Femur (tissue), 1 donor: Measurements from ENCODE around the gene DSCAML1.

Experiments
- DNase-seq: peaks from one replicate; pipeline ENCODE4 v3.0.0-alpha.2; 2017

Gene DSCAML1

DNA sequence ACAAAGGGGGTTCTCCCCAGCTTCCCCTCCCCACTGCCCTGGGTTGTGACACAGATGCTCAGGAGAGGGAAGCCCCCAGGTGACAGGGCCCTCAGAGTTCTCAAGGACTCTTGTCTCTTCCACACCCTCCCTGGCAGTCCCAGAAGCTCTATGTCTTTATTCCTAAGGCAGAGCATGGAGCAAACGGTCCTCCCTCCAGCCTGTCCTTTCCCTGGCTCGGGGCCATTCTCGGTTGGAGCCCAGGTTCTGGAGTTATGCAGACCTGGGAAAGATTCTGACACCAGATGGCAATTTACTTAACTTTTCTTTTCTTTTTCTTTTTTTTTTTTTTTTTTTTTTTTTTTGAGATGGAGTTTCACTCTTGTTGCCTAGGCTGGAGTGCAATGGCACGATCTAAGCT is 282.8 kb downstream of the DSCAML1 start:
- no peak for DNase-seq

DNA sequence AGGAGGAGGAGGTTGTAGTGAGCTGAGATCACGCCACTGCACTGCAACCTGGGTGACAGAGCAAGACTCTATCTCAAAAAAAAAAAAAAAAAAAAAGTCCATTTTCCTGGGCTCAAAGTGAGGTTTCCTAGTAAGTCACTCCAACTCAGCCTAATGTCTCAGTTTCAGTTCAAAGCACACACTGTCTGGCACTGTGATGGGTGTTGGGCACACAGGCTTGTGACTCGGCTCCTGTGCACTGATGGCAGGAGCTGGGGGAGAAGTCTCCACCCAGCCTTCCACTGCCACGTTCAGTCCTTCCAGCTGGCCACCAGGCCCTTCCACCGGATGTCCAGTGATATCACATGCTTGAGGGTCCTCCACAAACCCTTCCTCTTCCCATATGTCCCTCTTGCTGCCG is 283.4 kb downstream of the DSCAML1 start:
- DNase-seq: no peak

DNA sequence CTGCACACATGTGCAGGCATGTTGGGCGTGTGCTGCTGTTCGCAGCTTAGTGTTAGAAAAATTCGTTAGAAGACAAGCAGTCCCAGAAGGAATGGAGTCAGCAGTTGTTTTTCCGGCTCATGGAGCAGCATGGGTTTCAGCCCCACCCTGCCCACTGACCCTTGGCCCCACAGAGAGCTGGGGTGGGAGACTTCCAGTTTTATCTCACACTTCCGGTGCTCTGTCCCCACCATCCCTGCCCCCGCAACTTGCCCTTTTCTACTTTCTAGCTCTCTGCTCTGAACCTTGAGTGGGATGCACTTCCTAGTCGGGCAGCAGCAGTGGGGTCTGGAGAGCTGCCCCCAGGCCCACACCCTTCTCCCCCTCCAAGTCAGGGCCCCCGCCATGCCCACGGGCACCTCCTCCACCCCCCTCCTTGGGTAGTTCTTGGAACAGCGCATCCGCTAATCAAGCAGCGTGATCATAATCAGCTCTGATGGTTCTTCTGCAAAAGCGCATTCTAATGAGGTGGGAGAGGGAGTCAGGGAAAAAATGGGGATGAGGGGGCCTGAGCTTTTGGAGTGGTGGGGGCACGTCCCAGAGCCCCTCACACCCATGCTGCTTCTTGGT is 285.0 kb downstream of the DSCAML1 start:
- DNase-seq: no peak

DNA sequence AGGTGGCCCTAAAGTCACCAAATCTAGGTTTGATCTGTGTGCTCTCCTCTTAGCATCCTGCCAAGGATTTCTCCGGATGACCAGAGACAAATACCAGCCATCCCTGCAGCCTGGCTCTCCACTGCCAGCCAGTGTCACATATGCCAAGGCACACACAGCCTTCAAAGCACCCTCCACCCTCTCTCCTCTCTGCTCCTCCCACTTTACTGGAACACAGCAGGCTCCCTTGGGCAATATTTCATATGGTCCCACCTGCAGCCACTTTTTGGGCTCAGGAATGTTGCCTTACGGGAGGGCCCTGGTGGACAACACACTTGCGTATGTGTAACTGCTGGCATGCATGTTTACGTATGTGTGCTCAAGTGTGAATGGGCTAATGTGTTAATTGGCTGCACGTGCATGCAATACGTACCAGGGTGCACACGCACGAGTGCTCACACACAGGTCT is 285.5 kb downstream of the DSCAML1 start:
- DNase-seq: no peak

DNA sequence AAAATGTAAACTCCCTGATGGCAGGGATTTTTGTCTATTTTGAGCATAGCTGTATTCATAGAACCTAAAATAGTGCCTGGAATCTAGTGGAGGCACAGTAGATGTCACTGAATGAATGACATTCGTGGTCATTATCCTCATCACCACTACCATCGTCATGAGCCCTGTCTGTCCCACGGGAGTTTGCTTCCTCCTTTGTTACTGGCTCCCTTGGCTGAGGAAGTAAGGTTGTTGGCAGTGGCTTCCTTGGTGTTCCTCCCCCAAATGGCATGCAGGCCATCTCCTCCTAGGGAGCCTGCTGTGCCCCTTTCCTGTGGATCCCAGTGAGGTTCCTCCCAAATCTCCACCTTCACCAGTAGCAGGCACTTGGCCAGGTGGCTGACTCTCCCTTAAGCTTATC is 286.4 kb downstream of the DSCAML1 start:
- DNase-seq: no peak

DNA sequence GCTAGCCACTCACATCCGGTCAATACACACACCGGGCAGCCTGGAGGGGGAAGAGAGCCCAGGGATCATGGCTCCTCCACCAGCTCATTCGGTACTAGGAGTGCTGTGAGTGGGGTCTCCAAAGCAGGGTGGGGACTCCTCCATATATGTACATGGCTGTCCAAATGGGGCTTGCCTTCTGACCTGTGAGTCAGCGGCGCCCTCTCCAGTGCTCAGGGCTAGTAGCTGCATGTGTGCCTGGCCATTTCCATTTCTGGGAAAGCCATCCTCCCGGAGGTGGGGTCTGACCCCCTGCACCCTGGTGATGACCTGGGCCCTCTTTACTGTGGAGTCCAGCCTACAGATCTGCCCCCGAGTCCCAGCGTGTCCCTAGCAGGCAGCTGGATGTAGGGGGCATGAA is 287.5 kb downstream of the DSCAML1 start:
- no peak for DNase-seq

DNA sequence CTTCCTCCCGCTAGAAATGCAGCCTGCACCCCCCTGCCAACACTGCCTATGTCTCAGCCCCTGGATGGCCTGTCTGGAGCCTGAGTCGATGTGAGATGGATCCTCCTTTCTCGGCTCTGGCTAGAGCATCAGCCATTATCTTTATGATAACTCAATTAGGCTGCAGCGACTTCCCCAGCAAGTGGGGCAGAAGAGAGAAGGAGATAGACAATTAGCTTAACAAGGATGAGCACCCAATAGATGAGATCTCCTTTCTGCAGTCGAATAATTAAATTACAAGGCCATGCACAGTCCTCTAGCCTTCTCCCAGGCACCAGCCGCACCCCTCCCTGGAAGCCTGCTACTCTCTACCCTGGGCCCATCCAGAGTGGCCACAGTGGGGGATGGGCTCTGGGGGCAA is 290.0 kb downstream of the DSCAML1 start:
- no peak for DNase-seq

DNA sequence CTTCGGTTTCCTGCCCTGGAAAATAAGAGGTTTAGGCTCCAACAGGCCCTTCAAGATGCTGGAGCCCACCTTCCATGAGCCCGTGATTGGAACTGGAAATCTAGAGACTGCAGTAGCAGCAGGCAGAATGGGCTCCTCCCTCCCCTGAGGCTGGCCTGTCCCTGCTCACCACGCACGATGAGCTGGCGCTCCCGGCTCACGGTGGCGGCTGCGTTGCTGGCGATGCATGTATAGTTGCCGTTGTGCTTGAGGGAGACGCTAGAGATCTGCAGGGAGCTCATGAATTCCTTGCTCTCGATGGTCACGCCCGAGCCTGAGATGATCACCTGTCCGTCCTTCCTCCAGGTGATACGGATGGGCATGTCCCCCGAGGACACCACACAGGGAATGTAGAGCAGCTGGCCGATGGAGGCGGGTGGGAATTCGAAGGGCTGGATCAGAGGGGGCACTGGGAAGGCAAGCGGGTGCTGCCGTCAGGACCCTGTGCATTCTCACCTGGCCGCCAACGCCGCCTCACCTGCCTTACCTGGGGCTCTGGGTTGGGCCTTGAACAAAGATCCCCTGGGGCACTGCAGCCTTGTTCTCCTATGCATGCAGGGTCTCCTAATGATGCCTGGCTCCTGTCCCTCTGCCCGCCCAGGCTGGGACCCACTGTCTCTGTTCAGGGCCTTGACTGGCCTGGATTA is 291.6 kb downstream of the DSCAML1 start:
- DNase-seq: no peak

DNA sequence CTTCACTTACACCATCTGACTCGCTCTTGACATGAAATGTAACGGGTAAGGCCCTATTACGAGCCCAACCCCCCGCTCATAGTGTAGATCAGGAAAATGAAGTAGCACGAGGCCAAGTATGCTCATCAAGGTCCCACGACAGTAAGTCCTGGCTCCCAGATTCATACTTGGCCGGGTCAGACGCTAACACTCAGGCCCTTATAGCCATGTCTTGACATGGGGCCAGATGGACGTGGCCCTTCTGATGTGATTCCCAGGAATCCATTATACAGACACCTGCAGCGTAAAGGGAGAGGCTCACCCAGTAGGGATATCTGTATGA is 294.3 kb downstream of the DSCAML1 start:
- DNase-seq: peak; percentile 39

DNA sequence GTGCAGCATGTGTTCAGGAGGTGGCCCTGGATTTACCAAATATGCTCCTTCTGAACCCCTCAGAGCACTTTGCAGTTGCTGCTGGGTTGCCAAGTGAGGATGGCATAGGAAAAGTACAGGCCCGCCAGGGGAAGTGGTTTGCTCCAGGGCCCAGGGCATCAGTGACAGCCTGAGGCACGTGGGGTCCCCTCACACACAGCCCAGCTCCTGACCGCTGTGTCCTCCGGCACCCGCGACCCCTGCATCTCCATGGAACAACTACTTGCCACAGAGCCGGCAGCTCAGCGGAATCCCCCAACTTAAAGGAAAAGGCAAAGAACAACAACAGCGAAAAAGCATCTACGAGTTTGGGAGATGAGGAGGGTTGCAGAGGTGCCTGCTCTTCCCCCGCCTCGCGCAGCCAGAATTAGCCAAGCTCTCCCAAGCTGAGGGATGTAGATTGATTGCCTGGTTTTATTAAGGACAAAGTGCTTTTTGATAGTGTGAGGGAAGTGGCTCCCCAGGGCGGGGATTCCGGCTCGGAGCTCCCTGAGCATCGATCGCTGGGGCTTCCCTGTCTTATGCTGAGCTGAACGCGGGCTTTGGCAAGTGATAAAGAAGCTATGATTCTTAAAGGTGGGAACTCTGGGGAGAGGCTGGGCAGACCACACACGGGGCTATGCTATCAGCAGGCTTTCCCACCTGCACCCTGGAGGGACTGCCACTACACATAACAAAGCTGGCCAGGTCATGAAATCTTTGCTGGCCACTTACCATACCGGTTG is 294.8 kb downstream of the DSCAML1 start:
- no peak for DNase-seq

DNA sequence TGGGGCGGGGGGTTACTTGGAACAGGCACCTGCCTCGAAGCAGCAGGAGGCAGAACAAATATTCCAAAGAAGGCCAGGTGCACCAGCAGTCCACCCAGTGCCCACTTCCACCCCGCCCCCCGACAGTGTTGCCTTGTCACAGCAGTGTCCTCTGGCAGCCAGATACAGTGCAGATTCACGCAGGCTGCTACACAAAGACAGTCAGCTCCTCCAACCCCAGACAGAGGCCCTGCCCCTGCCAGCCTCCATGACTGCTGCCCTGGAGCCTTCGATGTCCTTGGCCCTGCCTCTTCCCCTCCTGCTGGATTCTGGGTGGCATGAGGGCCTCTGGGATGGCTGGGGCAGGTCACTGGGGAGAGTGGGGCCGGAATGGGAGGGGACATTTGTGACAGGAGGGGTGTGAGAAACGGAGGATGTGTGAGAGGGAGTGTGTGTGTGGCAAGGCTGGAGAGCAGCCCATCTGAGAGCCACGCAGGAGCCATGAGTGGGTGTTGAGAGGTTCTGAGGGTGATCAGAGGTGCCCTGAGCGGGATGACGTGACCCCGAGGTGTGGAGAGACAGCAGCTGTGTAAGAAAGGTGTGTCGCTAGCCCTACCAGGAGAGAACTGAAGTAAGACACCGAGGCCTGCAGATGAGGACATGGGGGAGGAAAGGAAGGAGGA is 295.6 kb downstream of the DSCAML1 start:
- no peak for DNase-seq

DNA sequence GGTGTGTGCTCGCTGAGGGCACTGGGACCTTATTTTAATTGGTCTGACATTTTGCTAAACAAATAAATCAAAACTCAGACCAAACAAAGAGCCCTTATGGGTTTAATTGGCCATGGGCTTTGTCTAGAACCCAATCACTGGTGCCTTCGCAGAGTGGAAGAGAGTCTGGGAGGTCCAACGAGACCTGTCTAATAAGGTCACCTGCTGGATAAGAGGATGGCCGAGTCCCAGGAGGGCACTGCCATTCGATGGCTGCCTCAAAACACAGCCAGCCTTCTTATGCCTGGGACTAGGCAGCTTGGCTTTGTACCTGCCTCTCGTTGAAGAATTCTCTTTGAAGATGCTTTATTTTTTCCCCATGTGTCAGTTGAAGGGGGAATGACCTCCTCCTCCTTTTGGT is 298.2 kb downstream of the DSCAML1 start:
- no peak for DNase-seq

DNA sequence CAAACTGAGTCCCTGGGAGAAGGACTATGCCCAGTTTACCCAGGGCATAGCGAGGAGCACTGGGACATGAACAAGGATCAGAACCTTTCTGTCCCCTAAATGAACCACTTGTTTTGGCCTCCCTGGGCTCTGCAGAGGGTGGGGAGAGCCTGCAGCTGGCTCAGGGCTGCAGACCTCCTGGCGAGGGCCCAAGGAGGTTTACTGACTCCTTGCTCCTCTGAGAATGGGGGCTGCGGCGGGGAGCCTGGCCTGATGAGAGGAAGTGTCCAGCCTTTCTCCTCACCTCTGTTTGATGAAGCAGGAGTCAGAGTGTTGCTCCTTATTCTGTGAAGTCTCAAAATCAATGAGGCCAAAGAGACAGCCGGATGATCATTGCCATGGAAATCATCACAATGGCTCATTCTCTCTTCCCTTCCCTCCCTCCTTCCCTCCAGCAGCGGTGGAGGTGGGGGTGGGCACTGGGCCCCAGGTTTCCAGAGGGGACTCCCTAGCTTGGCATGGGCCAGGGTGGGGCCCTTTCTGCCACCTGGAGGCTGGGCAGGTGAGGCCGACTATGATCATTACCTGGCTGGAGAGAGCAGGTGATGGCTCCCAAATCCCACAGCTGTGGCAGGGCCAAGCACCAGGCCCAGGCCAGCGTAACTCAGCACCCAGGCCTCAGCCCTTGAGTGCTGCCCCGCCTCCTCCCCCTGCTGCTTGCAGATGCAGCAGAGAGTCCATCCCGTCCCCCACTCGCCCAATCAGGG is 299.6 kb downstream of the DSCAML1 start:
- no peak for DNase-seq

DNA sequence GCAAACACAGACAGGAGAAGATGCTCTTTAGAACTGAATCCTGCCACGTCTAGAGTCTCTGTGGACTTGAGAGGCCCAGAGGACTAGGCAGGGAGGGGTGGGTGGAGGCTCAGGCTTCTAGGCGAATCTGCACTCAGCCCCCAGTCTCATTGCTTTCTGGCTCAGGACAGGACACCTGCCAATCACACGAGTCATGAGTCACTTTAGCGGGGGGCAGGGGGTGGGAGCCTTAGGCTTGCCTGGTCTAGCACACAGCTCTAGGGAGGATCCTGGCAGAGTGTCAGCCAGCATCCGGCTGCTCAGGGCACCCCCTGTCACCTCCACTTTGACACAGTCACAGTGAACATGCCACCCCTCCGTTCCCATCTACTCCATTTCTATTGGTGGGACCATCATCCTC is 301.7 kb downstream of the DSCAML1 start:
- DNase-seq: no peak

DNA sequence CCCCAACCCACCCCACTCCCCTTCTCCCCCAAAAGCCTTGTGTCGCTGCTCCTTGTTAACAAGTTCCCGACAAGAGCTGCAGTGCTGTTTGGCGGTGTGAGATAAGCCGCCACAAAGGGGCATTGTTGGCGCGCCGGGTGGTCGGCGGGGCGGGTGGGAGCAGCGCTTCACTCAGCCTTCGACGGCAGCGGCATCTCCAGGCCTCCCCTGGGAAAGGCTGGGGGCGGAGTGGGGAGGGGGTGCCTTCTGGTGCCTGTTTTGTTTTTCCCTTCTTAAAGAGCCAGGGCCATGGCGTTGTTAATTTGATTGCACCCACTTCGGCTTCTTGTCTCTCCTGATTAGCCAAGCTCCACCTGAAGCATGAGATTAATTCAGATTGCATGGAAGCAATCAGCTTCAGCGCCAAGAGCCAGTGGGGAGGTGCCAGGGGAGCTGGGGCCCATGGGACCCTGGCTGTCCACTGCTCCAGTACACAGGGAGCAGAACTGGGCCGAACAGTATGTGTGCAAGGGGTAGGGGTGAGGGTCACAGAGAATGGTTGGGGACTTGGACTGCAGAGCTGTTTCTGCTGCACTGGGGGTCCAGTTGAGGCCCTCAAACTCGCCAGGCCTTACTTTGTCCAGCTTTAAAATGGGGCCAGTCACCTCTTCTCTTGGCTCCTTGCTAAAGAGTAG is 304.3 kb downstream of the DSCAML1 start:
- DNase-seq: no peak

DNA sequence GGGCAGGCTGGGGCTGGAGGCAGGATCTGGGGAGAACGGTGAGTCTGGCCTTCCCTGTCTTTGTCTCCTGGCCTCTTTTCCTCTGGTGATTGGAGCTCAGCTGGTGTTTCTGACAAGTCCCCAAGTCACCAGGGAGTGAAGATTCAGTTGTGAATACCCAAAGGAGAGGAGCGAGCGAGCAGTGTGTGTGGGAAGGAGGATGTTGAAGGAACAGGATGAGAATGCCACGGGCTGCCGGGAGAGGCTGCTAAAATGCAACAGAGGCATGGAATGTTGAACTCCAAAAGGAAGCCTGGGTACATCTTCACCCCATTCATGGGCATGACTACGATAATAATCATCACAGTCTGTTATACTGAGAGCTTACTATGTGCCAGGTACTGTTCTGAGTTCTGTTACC is 306.1 kb downstream of the DSCAML1 start:
- DNase-seq: no peak

DNA sequence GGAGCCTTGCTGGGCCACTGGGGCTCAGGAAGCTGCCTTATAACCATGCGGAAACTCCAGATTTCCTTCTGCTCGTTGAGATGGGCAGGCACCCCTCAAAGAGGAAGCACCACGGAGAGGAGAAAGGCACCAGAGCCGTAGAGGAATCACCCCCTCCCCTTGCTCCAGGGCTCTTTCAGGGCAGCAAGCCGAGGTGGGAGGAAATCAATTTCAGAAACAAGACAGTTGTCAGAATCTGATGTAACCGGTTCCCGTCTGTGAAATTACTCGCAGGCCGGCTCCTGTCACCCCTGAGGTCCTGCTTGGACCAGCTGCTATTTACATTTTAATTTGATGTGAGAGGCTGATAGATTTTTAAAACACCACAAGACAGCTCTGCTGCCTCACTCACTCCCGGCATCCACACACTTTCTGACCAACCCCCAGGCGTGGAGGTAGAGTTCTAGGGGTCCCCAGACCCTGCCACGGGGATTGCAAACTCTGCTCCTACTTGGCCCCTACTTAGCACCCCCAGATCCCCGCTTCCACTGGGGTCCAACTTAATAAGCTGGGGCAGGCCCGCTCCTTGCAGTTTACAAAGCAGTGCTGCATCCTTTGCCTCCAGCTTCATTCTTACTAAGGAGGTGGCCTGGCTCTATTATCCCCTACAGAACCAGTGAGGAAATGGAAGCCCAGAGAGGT is 306.9 kb downstream of the DSCAML1 start:
- no peak for DNase-seq

DNA sequence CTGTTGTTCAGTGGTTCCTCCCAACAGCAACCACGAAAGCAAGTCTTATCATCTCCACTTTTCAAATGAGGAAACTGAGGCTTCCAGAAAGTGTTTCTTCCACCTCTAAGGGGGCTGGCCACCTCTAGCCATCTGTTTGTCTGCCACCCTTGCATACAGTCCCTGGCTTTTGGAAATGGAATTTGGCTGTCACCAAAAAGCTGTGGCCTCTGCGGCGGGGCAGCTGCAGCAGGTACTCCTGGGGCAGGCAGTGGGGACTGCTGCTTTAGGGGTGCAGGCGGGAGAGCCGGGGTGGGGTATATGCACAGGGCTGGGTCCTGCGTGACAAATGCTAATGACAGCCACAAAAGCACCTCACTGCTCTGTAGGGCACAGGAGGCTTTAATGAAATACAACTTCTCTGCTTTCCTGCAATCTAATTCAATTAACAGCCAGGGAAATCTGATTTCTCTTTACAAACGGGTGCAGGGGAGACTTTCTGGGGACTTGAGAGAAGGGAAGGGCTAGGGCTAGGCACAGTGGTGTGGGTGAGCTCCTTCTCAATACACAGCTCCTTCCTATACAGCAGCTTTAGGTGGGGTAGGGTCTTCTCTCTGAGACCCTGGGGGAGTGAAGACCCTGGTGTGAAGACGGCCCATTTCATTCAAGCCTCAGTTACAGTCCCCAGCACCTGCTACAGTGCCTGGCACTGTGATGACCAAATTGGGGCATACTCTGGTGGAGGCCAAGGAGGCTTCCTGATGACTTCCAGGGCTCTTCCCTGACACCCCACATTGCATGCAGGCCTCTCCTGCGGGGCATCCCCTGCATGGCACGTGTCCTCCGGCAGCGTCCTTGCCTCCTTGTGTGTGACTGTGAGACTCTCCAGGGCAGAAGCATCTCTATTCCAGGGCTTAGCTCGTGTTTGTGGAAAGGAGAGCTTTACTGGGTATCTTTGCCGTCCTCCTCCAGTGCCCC is 307.7 kb downstream of the DSCAML1 start:
- DNase-seq: no peak

DNA sequence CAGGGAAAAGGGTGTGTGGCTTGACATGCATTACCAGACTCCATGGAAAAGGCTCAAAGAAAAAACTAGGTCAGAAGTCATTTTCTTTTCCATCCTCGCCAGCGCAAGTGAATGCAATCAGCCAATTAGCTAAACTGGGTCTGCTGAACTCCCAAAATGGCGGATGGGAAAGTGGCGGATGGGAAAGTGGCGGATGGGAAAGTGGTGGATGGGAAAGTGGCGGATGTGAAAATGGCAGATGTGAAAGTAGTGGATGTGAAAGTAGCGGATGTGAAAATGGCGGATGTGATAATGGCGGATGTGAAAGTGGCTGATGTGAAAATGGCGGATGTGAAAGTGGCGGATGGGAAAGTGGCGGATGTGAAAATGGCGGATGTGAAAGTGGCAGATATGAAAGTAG is 311.0 kb downstream of the DSCAML1 start:
- DNase-seq: no peak

DNA sequence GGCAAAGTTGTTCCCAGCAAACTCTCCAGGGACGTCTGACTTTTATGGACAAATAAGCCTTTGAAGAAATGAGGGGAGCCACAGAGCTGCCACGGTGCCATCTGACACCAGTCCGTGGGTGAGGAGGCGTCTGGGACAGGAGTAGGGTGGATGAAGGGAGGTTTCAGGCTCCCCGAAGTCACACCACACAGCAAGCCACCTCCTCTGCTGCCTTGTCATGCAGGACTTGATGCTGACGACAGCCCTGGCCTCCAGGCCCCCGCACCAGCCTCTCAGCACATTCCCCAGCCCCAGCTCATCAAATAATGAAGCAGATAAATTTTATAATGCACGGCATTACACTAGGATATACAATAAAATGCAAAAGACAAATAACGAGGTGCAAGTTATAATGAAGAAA is 312.9 kb downstream of the DSCAML1 start:
- DNase-seq: no peak

DNA sequence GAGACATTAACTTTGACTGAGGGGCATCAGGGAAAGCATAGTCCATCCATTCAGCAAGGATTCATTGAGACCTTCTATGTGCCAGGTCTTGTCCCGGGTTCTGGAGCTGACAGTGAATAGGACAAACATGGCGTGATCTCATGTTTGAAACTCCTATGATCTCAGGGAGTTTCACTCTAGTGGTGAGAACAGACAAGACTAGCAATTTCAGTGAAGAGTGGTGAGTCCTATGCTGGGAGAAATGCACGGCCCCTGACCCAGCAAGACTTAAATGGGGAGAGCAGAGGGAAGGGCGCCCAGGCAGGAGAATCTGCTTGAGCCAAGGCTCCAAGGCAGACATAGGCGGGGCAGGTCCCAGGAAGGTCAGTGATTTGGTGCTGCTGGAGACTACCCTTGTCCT is 313.6 kb downstream of the DSCAML1 start:
- no peak for DNase-seq
